WTC11 (cell line): ENCODE data around the gene KRTAP10-3. TPM values are rescaled to one million over a fixed set of nuclear protein-coding genes. Genes with fewer than 3 reads are reported as not detected.
"Not testable (repeated sequence)": the region's sequence is repeated elsewhere in the genome, so short reads cannot be mapped to it uniquely, and the experiment has no call there.

Experiments
- ATAC-seq: fragments of 200-7000 bp; cut with Tn5 transposase; 2 replicates; pipeline ENCODE4 v1.10.0; 2021; ENCODE audit warnings: mild to moderate bottlenecking, moderate library complexity
- CTCF ChIA-PET: fragments of 300-600 bp; sonication (Branson Sonifier 250); formaldehyde crosslinking; loops from one replicate; lab custom pipeline; 2021; ENCODE audit warnings: antibody characterized with exemption; lab: Charles Lee
- POLR2A ChIA-PET: fragments of 350-600 bp; sonication (Branson Sonifier 250); formaldehyde crosslinking; loops from one replicate; lab custom pipeline; 2021; ENCODE audit warnings: antibody characterized with exemption; lab: Charles Lee
- DNase-seq: peaks from one replicate; pipeline ENCODE4 v3.0.0; 2021; ENCODE audit warnings: low spot score
- H3K27ac Mint-ChIP-seq: 2 replicates; pipeline ENCODE4 v1.8.0; 2021; ENCODE audit warnings: mixed read lengths
- H3K27me3 Mint-ChIP-seq: 2 replicates; pipeline ENCODE4 v1.8.0; 2021; ENCODE audit warnings: low read depth, mild to moderate bottlenecking, moderate library complexity, mixed read lengths
- H3K36me3 Mint-ChIP-seq: 2 replicates; pipeline ENCODE4 v1.8.0; 2021; ENCODE audit warnings: mixed read lengths
- H3K4me1 Mint-ChIP-seq: 2 replicates; pipeline ENCODE4 v1.8.0; 2022; ENCODE audit warnings: mixed read lengths
- H3K4me3 Mint-ChIP-seq: 2 replicates; pipeline ENCODE4 v1.8.0; 2021; ENCODE audit warnings: mild to moderate bottlenecking, moderate library complexity, mixed read lengths
- H3K9me3 Mint-ChIP-seq: 2 replicates; pipeline ENCODE4 v1.8.0; 2021; ENCODE audit warnings: mixed read lengths
- CREB1 ChIP-seq: sonication (generic); formaldehyde crosslinking; IDR thresholded peaks from 2 replicates; pipeline ENCODE4 v1.8.0; 2023; ENCODE audit warnings: mild to moderate bottlenecking, missing genetic modification reagents
- CTCF ChIP-seq: fragments of 200-600 bp; IDR thresholded peaks from 2 replicates; pipeline ENCODE4 v1.8.0; 2022; ENCODE audit warnings: antibody characterized with exemption
- E2F5 ChIP-seq: sonication (generic); formaldehyde crosslinking; IDR thresholded peaks from 2 replicates; pipeline ENCODE4 v1.8.1; 2022; ENCODE audit warnings: mild to moderate bottlenecking, moderate library complexity, missing genetic modification reagents
- GABPB1 ChIP-seq: sonication (generic); formaldehyde crosslinking; IDR thresholded peaks from 2 replicates; pipeline ENCODE4 v1.8.1; 2023; ENCODE audit warnings: mild to moderate bottlenecking, missing genetic modification reagents
- GRHL2 ChIP-seq: fragments of 250-450 bp; sonication (Bioruptor Pico); IDR thresholded peaks from 2 replicates; pipeline ENCODE4 v1.8.0; 2022; ENCODE audit warnings: mild to moderate bottlenecking, moderate library complexity; ENCODE audit not compliant: insufficient replicate concordance, severe bottlenecking
- GTF2I ChIP-seq: fragments of 250-450 bp; sonication (Bioruptor Pico); conservative IDR thresholded peaks from 2 replicates; pipeline ENCODE4 v1.4.0; 2021; ENCODE audit warnings: mild to moderate bottlenecking
- IRF2 ChIP-seq: sonication (generic); formaldehyde crosslinking; IDR thresholded peaks from 2 replicates; pipeline ENCODE4 v1.8.0; 2022; ENCODE audit warnings: low read depth, missing genetic modification reagents, borderline replicate concordance
- JUN ChIP-seq: sonication (generic); formaldehyde crosslinking; IDR thresholded peaks from 2 replicates; pipeline ENCODE4 v1.8.0; 2023; ENCODE audit warnings: mild to moderate bottlenecking, missing genetic modification reagents
- MXD4 ChIP-seq: fragments of 250-450 bp; sonication (Bioruptor Pico); IDR thresholded peaks from 2 replicates; pipeline ENCODE4 v1.8.0; 2021; ENCODE audit warnings: mild to moderate bottlenecking, moderate library complexity, borderline replicate concordance
- NR2C2 ChIP-seq: sonication (generic); formaldehyde crosslinking; IDR thresholded peaks from 2 replicates; pipeline ENCODE4 v1.8.0; 2022; ENCODE audit warnings: mild to moderate bottlenecking, missing genetic modification reagents
- NR3C1 ChIP-seq: sonication (generic); formaldehyde crosslinking; conservative IDR thresholded peaks from 2 replicates; pipeline ENCODE4 v1.8.1; 2023; ENCODE audit warnings: low read depth, mild to moderate bottlenecking, missing genetic modification reagents
- SMAD3 ChIP-seq: sonication (generic); formaldehyde crosslinking; IDR thresholded peaks from 2 replicates; pipeline ENCODE4 v1.8.0; 2022; ENCODE audit warnings: missing genetic modification reagents, mild to moderate bottlenecking, borderline replicate concordance
- SMAD4 ChIP-seq: sonication (generic); formaldehyde crosslinking; IDR thresholded peaks from 2 replicates; pipeline ENCODE4 v1.8.0; 2022; ENCODE audit warnings: mild to moderate bottlenecking, missing genetic modification reagents
- TP53 ChIP-seq: sonication (generic); formaldehyde crosslinking; IDR thresholded peaks from 2 replicates; pipeline ENCODE4 v1.8.1; 2023; ENCODE audit warnings: mild to moderate bottlenecking, missing genetic modification reagents
- ZNF219 ChIP-seq: sonication (generic); formaldehyde crosslinking; IDR thresholded peaks from 2 replicates; pipeline ENCODE4 v1.8.0; 2023; ENCODE audit warnings: missing genetic modification reagents, mild to moderate bottlenecking, borderline replicate concordance
- total RNA-seq: library from RNA; stranded (reverse); gene quantifications from 3 replicates; pipeline ENCODE4 v1.2.3, GENCODE V29; 2021
- TF ChIP-seq, protein P1 (sequence below): sonication (generic); formaldehyde crosslinking; IDR thresholded peaks from 2 replicates; pipeline ENCODE4 v1.8.0; 2023; ENCODE audit warnings: mild to moderate bottlenecking, missing genetic modification reagents
- TF ChIP-seq, protein P2 (sequence below): sonication (generic); formaldehyde crosslinking; IDR thresholded peaks from 2 replicates; pipeline ENCODE4 v1.8.1; 2023; ENCODE audit warnings: mild to moderate bottlenecking, moderate library complexity, missing genetic modification reagents

Gene KRTAP10-3
- total RNA-seq, 1 experiment from 2014 or later, result not detected

- peaks cover 24% of the 10 kb centered on the region for H3K4me1 Mint-ChIP-seq
- H3K36me3 Mint-ChIP-seq, H3K4me3 Mint-ChIP-seq, ATAC-seq, H3K27me3 Mint-ChIP-seq, H3K27ac Mint-ChIP-seq, DNase-seq, POLR2A ChIA-PET: not testable (repeated sequence)
- CTCF ChIA-PET, result interaction anchor here (0.6 to 1.4 kb wide), 4 partner anchors 14 to 81 kb away, joined by 3 to 6 read pairs (median 3); no protein-coding TSS in a partner anchor
- H3K9me3 Mint-ChIP-seq, result peaks cover 14% of the 10 kb centered on the region
Measured at GRCh38 chr21:44591801-44592130, 33.2 kb upstream of the KRTAP10-3 start.

- H3K4me3 Mint-ChIP-seq, H3K27me3 Mint-ChIP-seq, H3K27ac Mint-ChIP-seq, POLR2A ChIA-PET, ATAC-seq, CTCF ChIA-PET, DNase-seq, H3K36me3 Mint-ChIP-seq: not testable (repeated sequence)
- Mint-ChIP-seq H3K9me3 (peaks cover 18% of the 10 kb centered on the region), H3K4me1 (peaks cover 24% of the 10 kb centered on the region)
Measured at GRCh38 chr21:44590897-44591800, 32.6 kb upstream of the KRTAP10-3 start.

DNA sequence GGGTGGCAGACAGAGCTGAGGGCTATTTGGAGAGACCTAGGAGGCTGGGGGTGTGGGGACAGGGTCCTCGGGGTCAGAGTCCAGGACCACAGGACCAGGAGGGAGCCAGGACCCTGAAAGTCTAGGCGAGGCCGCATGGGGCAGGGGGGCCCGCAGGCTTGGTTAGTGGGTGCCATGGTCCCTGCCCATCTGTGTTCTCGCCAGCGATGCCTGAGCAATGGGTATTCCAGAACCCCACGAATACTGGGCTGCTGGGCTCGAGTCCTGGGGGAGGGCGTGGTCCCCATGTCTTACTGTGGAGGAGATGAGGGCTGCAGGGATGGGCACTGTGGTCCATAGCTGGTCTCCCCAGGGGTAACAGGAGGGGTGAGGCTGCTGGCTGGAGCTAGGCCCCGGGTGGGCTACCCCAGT, 31.7 kb upstream of the KRTAP10-3 start:
- peaks cover 23% of the 10 kb centered on the region for H3K9me3 Mint-ChIP-seq
- no peaks in the 10 kb centered on the region for H3K36me3 Mint-ChIP-seq
- H3K27ac Mint-ChIP-seq, result no peak overlapping the region
- TF ChIP-seq IRF2 (CRISPR knock-in tag) (no peak), NR3C1 (CRISPR knock-in tag) (no peak)
- H3K27me3 Mint-ChIP-seq, result peaks cover 3% of the 10 kb centered on the region; the same call in 1 of the 2 replicates
- ChIA-PET POLR2A (no interaction called here), CTCF (no interaction called here)
- ATAC-seq, result no peak
- no peak for DNase-seq
- no peak overlapping the region for H3K4me3 Mint-ChIP-seq
- H3K4me1 Mint-ChIP-seq, result peaks cover 22% of the 10 kb centered on the region

DNA sequence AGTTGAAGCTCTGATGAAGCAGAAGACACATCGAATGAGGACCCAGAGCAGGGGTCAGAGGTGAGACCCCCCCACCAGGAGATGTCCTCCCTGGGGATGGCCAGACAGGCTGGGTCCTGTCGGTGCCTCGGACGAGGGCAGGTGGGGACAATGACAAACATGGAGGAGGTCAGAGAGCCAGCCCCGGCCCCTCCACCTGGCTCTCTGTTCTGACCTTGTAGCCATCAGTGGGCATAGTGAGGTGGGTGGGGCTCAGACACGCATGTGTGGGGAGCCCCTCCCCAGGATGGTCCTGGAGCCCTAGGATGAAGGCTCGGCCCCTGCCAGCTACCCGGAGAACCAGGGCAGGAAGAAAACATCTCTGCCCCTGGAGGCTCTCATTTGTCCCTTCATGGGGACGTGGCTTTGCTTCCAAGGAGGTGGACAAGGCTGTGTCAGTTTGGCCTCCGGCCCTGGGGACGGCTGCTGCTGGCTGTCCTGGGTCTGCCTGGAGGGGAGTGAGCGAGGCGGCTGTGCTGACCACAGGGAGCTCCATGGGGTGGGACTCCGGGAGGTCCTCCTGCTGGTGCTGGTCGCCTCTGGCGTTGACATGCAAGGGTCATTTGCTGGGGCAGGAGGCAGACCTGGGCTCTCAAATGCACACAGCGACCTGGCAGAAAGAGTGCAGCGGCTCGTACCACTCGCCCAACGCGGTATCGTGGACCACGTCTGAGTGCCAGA, 31.2 kb upstream of the KRTAP10-3 start:
- CTCF ChIA-PET, result no interaction called here
- Mint-ChIP-seq H3K4me3 (no peak overlapping the region), H3K4me1 (peaks cover 19% of the 10 kb centered on the region), H3K9me3 (peaks cover 24% of the 10 kb centered on the region), H3K27me3 (peaks cover 3% of the 10 kb centered on the region; the same call in 1 of the 2 replicates), H3K36me3 (no peaks in the 10 kb centered on the region), H3K27ac (no peak overlapping the region)
- POLR2A ChIA-PET, result no interaction called here
- ATAC-seq (no peak), DNase-seq (no peak)
- no peak for TF ChIP-seq CTCF
- no peak for TF ChIP-seq MXD4 (CRISPR knock-in tag)
- TF ChIP-seq SMAD3 (CRISPR knock-in tag), result no peak
- TF ChIP-seq, protein P1, sequence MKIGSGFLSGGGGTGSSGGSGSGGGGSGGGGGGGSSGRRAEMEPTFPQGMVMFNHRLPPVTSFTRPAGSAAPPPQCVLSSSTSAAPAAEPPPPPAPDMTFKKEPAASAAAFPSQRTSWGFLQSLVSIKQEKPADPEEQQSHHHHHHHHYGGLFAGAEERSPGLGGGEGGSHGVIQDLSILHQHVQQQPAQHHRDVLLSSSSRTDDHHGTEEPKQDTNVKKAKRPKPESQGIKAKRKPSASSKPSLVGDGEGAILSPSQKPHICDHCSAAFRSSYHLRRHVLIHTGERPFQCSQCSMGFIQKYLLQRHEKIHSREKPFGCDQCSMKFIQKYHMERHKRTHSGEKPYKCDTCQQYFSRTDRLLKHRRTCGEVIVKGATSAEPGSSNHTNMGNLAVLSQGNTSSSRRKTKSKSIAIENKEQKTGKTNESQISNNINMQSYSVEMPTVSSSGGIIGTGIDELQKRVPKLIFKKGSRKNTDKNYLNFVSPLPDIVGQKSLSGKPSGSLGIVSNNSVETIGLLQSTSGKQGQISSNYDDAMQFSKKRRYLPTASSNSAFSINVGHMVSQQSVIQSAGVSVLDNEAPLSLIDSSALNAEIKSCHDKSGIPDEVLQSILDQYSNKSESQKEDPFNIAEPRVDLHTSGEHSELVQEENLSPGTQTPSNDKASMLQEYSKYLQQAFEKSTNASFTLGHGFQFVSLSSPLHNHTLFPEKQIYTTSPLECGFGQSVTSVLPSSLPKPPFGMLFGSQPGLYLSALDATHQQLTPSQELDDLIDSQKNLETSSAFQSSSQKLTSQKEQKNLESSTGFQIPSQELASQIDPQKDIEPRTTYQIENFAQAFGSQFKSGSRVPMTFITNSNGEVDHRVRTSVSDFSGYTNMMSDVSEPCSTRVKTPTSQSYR, result no peak
- TF ChIP-seq NR2C2 (CRISPR knock-in tag), result no peak
- no peak for TF ChIP-seq SMAD4 (CRISPR knock-in tag)
- no peak for TF ChIP-seq JUN (CRISPR knock-in tag)
- no peak for TF ChIP-seq IRF2 (CRISPR knock-in tag)
- no peak for TF ChIP-seq GRHL2 (CRISPR knock-in tag)
- no peak for TF ChIP-seq GABPB1 (CRISPR knock-in tag)
- no peak for TF ChIP-seq TP53
- TF ChIP-seq CREB1 (CRISPR knock-in tag), result no peak
- TF ChIP-seq GTF2I (CRISPR knock-in tag), result no peak
- TF ChIP-seq E2F5, result no peak
- no peak for TF ChIP-seq ZNF219
- TF ChIP-seq, protein P2, sequence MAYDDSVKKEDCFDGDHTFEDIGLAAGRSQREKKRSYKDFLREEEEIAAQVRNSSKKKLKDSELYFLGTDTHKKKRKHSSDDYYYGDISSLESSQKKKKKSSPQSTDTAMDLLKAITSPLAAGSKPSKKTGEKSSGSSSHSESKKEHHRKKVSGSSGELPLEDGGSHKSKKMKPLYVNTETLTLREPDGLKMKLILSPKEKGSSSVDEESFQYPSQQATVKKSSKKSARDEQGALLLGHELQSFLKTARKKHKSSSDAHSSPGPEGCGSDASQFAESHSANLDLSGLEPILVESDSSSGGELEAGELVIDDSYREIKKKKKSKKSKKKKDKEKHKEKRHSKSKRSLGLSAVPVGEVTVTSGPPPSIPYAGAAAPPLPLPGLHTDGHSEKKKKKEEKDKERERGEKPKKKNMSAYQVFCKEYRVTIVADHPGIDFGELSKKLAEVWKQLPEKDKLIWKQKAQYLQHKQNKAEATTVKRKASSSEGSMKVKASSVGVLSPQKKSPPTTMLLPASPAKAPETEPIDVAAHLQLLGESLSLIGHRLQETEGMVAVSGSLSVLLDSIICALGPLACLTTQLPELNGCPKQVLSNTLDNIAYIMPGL (CRISPR knock-in tag), result no peak
